WTC11 (cell line): Measurements from ENCODE around the gene SH3BP5.

ENCODE experiments used
- CTCF ChIP-seq: fragments of 200-600 bp; IDR thresholded peaks from 2 replicates; pipeline ENCODE4 v1.8.0; 2022; ENCODE audit warnings: antibody characterized with exemption
- E2F1 ChIP-seq: sonication (generic); formaldehyde crosslinking; IDR thresholded peaks from 2 replicates; pipeline ENCODE4 v1.8.0; 2022; ENCODE audit warnings: mild to moderate bottlenecking, missing genetic modification reagents
- ETV6 ChIP-seq: sonication (generic); formaldehyde crosslinking; IDR thresholded peaks from 2 replicates; pipeline ENCODE4 v1.8.1; 2022; ENCODE audit warnings: mild to moderate bottlenecking, missing genetic modification reagents
- JUN ChIP-seq: sonication (generic); formaldehyde crosslinking; IDR thresholded peaks from 2 replicates; pipeline ENCODE4 v1.8.0; 2023; ENCODE audit warnings: mild to moderate bottlenecking, missing genetic modification reagents
- SMAD4 ChIP-seq: sonication (generic); formaldehyde crosslinking; IDR thresholded peaks from 2 replicates; pipeline ENCODE4 v1.8.0; 2022; ENCODE audit warnings: mild to moderate bottlenecking, missing genetic modification reagents
- ZBTB21 ChIP-seq: sonication (generic); formaldehyde crosslinking; IDR thresholded peaks from 2 replicates; pipeline ENCODE4 v1.8.1; 2023; ENCODE audit warnings: mild to moderate bottlenecking, missing genetic modification reagents, borderline replicate concordance

- TF ChIP-seq CTCF (no peak), ETV6 (no peak), ZBTB21 (no peak), SMAD4 (CRISPR knock-in tag) (no peak), JUN (CRISPR knock-in tag) (no peak), E2F1 (CRISPR knock-in tag) (no peak)
These were observed 50.6 kb downstream of the SH3BP5 start for GRCh38 chr3:15281817-15282216.
